Skeletal muscle tissue (tissue), 4 donors: Measurements from ENCODE around the gene UXS1. TPM values are rescaled to one million over a fixed set of nuclear protein-coding genes. Genes with fewer than 3 reads are reported as not detected.

ENCODE experiments used
- H3K27ac ChIP-seq: one replicate; pipeline ENCODE4 v1.7.0; 2013; ENCODE audit warnings: mild to moderate bottlenecking, low read depth, low read length, inconsistent platforms
- H3K27me3 ChIP-seq, 3 donors: one replicate each; pipeline ENCODE4 v1.7.0; 2013; ENCODE audit warnings: low read length in 3 of 3; ENCODE audit not compliant: control insufficient read depth in 3 of 3, insufficient read depth in 3 of 3
- H3K36me3 ChIP-seq, 3 donors: one replicate each; pipeline ENCODE4 v1.7.0; 2013; ENCODE audit warnings: low read length in 3 of 3; ENCODE audit not compliant: control insufficient read depth in 3 of 3, insufficient read depth in 3 of 3
- H3K4me1 ChIP-seq, 3 donors: one replicate each; pipeline ENCODE4 v1.7.0; 2013; ENCODE audit warnings: low read length in 3 of 3, mild to moderate bottlenecking in 3 of 3; ENCODE audit not compliant: control insufficient read depth in 3 of 3, insufficient read depth in 3 of 3
- H3K4me3 ChIP-seq, 3 donors: one replicate each; pipeline ENCODE4 v1.7.0; 2013; ENCODE audit warnings: low read length in 3 of 3
- H3K9ac ChIP-seq, 3 donors: one replicate each; pipeline ENCODE4 v1.7.0; 2013; ENCODE audit warnings: low read length in 3 of 3, mild to moderate bottlenecking in 3 of 3, moderate library complexity in 2 of 3, low read depth in 1 of 3
- H3K9me3 ChIP-seq, 3 donors: one replicate each; pipeline ENCODE4 v1.7.0; 2013; ENCODE audit warnings: low read length in 3 of 3; ENCODE audit not compliant: control insufficient read depth in 3 of 3
- total RNA-seq: library from RNA; depleted of rRNA; stranded (reverse); fragments of >200 nt; gene quantifications from one replicate; pipeline ENCODE4 v1.2.3, GENCODE V29; 2014
- donor health status: Osteomylitis.

Gene UXS1
- total RNA-seq, 1 donor from 2014 or later, result 17.7 TPM

GRCh38 chr2:106107509-106108131, 86.5 kb downstream of the UXS1 start:
- Histone ChIP-seq H3K36me3 (peaks cover 16 to 25% (median 23%) of the 10 kb centered on the region in 3 donors), H3K27me3 (no peaks in the 10 kb centered on the region), H3K4me3 (peak overlapping the region in 1 of 3 donors; percentile 7), H3K4me1 (peaks cover 12 to 19% (median 15%) of the 10 kb centered on the region in 3 donors), H3K27ac (no peak overlapping the region), H3K9me3 (no peaks in the 10 kb centered on the region), H3K9ac (peak overlapping the region in 1 of 3 donors; percentile 45)

GRCh38 chr2:106106622-106107508, 87.2 kb downstream of the UXS1 start:
- Histone ChIP-seq H3K27ac (no peak overlapping the region), H3K9ac (peak overlapping the region in 1 of 3 donors; percentile 45), H3K36me3 (peaks cover 8 to 18% (median 17%) of the 10 kb centered on the region in 3 donors), H3K4me3 (no peak overlapping the region), H3K4me1 (peaks cover 12 to 19% (median 15%) of the 10 kb centered on the region in 3 donors), H3K27me3 (no peaks in the 10 kb centered on the region), H3K9me3 (no peaks in the 10 kb centered on the region)

- Histone ChIP-seq H3K27ac (no peak overlapping the region), H3K9ac (no peak overlapping the region), H3K27me3 (no peaks in the 10 kb centered on the region), H3K4me3 (no peak overlapping the region), H3K4me1 (peaks cover 12 to 19% (median 15%) of the 10 kb centered on the region in 3 donors), H3K9me3 (no peaks in the 10 kb centered on the region), H3K36me3 (peaks cover 2 to 9% (median 8%) of the 10 kb centered on the region in 3 donors)
Measured at GRCh38 chr2:106105151-106105922, 88.8 kb downstream of the UXS1 start.

- Histone ChIP-seq H3K9me3 (no peaks in the 10 kb centered on the region), H3K4me1 (peaks cover 12 to 19% (median 15%) of the 10 kb centered on the region in 3 donors), H3K9ac (no peak overlapping the region), H3K36me3 (peaks cover 2 to 13% (median 7%) of the 10 kb centered on the region in 3 donors), H3K27ac (no peak overlapping the region), H3K4me3 (no peak overlapping the region), H3K27me3 (no peaks in the 10 kb centered on the region)
Measured at GRCh38 chr2:106104332-106105062, 89.6 kb downstream of the UXS1 start.

GRCh38 chr2:106099691-106100090, 94.4 kb downstream of the UXS1 start:
- Histone ChIP-seq H3K27me3 (no peaks in the 10 kb centered on the region), H3K27ac (no peak overlapping the region), H3K4me3 (no peak overlapping the region), H3K4me1 (peaks cover 0 to 5% (median 0%) of the 10 kb centered on the region in 3 donors), H3K36me3 (peaks cover 16 to 30% (median 21%) of the 10 kb centered on the region in 3 donors), H3K9ac (no peak overlapping the region), H3K9me3 (no peaks in the 10 kb centered on the region)

GRCh38 chr2:106098664-106099063, 95.4 kb downstream of the UXS1 start:
- Histone ChIP-seq H3K4me3 (no peak overlapping the region), H3K9me3 (no peaks in the 10 kb centered on the region), H3K36me3 (peaks cover 20 to 30% (median 27%) of the 10 kb centered on the region in 3 donors), H3K27ac (no peak overlapping the region), H3K27me3 (no peaks in the 10 kb centered on the region), H3K9ac (peak overlapping the region in 1 of 3 donors; percentile 8), H3K4me1 (peaks cover 0 to 5% (median 0%) of the 10 kb centered on the region in 3 donors)

- Histone ChIP-seq H3K9ac (no peak overlapping the region), H3K9me3 (no peaks in the 10 kb centered on the region), H3K4me1 (peaks cover 0 to 5% (median 0%) of the 10 kb centered on the region in 3 donors), H3K27me3 (no peaks in the 10 kb centered on the region), H3K27ac (no peak overlapping the region), H3K4me3 (no peak overlapping the region), H3K36me3 (peaks cover 20 to 30% (median 27%) of the 10 kb centered on the region in 3 donors)
Measured at GRCh38 chr2:106098081-106098480, 96.0 kb downstream of the UXS1 start.

- H3K27ac ChIP-seq, result no peak overlapping the region
- H3K4me1 ChIP-seq, result peaks cover 0 to 5% (median 0%) of the 10 kb centered on the region in 3 donors
- no peaks in the 10 kb centered on the region for H3K27me3 ChIP-seq
- H3K9me3 ChIP-seq, result no peaks in the 10 kb centered on the region
- H3K4me3 ChIP-seq, result no peak overlapping the region
- no peak overlapping the region for H3K9ac ChIP-seq
- peaks cover 20 to 30% (median 27%) of the 10 kb centered on the region in 3 donors for H3K36me3 ChIP-seq
Measured at GRCh38 chr2:106097038-106098000, 96.8 kb downstream of the UXS1 start.
